ENCODE results near the gene CEP57L1. TPM values are rescaled to one million over a fixed set of nuclear protein-coding genes. Genes with fewer than 3 reads are reported as not detected.

The CEP57L1 gene
- 15.6 and 16.7 TPM in 2 replicates for total RNA-seq

DNA sequence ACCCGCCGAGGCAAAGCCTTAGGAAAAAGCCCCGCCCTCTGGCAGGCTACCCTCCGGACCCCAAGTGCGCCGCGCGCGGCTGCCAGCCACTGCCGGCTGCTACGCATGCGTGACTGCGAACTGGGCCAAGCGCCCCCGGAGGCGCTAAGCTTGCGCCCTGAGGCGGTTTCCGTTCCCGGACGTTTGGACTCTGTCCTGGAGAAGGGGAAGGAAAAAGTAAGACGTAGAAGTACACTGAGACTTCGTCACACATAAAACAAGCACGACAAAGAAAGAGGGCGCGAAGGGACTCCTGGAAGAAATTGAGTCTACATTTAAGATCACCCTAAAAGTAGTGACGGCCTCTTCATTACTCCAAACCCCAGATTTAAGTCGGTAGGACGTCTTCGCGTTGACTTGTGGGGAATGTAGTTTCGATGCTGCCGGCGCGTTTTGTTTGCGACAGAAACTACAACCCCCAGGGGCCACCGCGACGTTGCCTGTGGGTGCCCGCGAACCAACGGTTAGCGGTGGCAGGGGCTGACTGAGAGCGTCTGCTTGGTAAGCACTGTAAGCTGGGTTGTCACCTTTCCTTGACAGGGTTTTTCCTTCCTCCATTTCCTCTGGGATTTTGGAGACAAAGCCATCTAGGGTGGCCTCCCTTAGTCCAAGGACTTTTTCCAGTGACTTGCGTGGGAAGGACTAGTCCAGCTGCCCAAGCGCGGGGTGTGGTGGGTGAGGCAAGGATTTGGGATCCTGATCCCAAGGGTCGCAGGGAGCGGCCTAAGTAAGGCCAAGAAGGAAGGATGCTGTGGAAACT, at the start of gene CEP57L1:
TSS of gene CEP57L1 (plus strand) at position 472 of the 799 bp plus-strand sequence. CDS start 49,715 bp downstream, outside the sequence.
- TF ChIP-seq, protein P1, sequence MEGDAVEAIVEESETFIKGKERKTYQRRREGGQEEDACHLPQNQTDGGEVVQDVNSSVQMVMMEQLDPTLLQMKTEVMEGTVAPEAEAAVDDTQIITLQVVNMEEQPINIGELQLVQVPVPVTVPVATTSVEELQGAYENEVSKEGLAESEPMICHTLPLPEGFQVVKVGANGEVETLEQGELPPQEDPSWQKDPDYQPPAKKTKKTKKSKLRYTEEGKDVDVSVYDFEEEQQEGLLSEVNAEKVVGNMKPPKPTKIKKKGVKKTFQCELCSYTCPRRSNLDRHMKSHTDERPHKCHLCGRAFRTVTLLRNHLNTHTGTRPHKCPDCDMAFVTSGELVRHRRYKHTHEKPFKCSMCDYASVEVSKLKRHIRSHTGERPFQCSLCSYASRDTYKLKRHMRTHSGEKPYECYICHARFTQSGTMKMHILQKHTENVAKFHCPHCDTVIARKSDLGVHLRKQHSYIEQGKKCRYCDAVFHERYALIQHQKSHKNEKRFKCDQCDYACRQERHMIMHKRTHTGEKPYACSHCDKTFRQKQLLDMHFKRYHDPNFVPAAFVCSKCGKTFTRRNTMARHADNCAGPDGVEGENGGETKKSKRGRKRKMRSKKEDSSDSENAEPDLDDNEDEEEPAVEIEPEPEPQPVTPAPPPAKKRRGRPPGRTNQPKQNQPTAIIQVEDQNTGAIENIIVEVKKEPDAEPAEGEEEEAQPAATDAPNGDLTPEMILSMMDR (IDR thresholded peaks at IDR 0.05; ENCODE audit: insufficient read depth, low read length, poor library complexity, severe bottlenecking), result no peak
- DNase-seq (ENCODE audit: low read depth), result peak; percentile 93
- no peaks in the 10 kb centered on the region for H3K36me3 ChIP-seq (ENCODE audit: control insufficient read depth, insufficient read depth, low read length)
- no peaks in the 10 kb centered on the region for H3K27me3 ChIP-seq (ENCODE audit: control insufficient read depth, insufficient read depth, low read length)
- peak within 1 kb of the TSS; percentile 90 for H3K4me3 ChIP-seq (ENCODE audit: low read depth, low read length)

DNA sequence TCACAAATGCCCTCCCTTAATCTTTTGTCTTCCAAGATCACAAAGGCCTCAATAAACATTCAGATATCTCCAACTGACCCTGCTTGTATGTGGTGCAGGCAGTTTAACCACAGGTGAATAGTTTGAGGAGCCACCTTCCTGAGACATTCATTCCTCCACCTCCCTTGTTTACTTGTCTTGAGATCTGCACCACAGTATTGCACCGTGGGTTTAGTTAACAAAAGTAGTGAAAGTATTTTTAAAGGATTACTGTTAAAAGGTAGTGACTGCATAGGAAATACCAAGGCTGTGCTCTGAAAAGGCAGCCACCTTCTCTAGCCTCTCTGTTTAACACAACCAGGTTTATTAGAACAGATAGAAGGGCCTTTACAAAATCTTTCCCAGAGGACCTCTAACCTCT, 47.1 kb upstream of the CEP57L1 start:
- H3K27me3 ChIP-seq (ENCODE audit: control insufficient read depth, insufficient read depth, low read length), result no peaks in the 10 kb centered on the region
- DNase-seq (ENCODE audit: low read depth), result no peak
- no peak overlapping the region for H3K4me3 ChIP-seq (ENCODE audit: low read depth, low read length)
- H3K36me3 ChIP-seq (ENCODE audit: control insufficient read depth, insufficient read depth, low read length), result no peaks in the 10 kb centered on the region
- TF ChIP-seq, protein P1 (IDR thresholded peaks at IDR 0.05; ENCODE audit: insufficient read depth, low read length, poor library complexity, severe bottlenecking), result no peak

DNA sequence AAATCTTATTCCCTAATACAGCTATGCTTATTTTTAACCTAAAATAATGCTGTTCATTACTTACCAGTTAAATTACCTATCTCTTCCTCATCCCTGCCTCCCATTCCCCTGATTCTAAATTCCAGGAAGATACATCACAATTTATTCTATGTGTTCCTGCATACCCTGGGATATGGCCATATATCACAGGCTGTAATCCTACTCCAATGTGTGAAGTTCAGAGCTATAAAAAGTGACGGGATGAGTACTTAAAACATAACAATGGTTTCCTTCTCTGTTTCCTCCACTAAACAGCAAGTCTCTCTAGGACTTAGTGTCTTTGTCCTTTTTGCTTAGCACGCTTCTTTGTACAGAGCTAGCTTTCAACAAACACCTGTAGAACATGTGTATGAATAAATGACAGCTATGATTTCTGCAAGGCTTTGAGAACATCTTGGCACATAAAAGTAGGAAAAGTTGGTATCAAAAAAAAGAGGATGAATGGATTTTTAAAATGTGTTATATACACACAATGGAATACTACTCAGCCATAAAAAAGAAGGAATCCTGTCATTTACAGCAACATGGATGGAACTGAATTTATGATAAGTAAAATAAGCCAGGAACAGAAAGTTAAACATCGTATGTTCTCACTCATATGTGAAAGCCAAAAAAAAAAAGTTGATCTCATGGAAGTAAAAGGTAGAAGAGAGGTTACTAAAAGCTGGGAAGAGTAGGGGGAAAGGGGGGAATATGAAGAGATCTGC, 46.5 kb upstream of the CEP57L1 start:
- Histone ChIP-seq H3K4me3 (ENCODE audit: low read depth, low read length) (no peak overlapping the region), H3K27me3 (ENCODE audit: control insufficient read depth, insufficient read depth, low read length) (no peaks in the 10 kb centered on the region), H3K36me3 (ENCODE audit: control insufficient read depth, insufficient read depth, low read length) (no peaks in the 10 kb centered on the region)
- TF ChIP-seq, protein P1 (IDR thresholded peaks at IDR 0.05; ENCODE audit: insufficient read depth, low read length, poor library complexity, severe bottlenecking), result no peak
- DNase-seq (ENCODE audit: low read depth), result no peak

DNA sequence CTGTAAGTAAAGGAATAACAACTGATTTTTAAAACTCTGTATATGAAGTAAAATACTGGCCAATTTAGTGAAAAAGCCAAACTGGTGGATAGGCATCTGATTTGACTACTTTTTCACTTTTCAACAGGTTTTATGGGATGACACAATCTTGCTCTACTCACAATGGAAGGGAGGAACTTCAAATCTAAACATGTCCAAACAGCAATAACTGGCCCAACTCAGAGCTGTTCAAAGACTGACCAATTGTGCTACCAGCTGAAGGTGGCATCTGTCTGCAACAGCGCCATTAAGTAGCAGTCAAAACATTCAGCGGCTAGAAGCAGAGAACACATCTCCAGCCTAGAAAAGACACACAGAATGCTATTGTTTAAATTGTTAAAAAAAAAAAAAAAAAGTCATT, 45.3 kb upstream of the CEP57L1 start:
- Histone ChIP-seq H3K36me3 (ENCODE audit: control insufficient read depth, insufficient read depth, low read length) (no peaks in the 10 kb centered on the region), H3K4me3 (ENCODE audit: low read depth, low read length) (no peak overlapping the region), H3K27me3 (ENCODE audit: control insufficient read depth, insufficient read depth, low read length) (no peaks in the 10 kb centered on the region)
- TF ChIP-seq, protein P1 (IDR thresholded peaks at IDR 0.05; ENCODE audit: insufficient read depth, low read length, poor library complexity, severe bottlenecking), result no peak
- DNase-seq (ENCODE audit: low read depth), result no peak

DNA sequence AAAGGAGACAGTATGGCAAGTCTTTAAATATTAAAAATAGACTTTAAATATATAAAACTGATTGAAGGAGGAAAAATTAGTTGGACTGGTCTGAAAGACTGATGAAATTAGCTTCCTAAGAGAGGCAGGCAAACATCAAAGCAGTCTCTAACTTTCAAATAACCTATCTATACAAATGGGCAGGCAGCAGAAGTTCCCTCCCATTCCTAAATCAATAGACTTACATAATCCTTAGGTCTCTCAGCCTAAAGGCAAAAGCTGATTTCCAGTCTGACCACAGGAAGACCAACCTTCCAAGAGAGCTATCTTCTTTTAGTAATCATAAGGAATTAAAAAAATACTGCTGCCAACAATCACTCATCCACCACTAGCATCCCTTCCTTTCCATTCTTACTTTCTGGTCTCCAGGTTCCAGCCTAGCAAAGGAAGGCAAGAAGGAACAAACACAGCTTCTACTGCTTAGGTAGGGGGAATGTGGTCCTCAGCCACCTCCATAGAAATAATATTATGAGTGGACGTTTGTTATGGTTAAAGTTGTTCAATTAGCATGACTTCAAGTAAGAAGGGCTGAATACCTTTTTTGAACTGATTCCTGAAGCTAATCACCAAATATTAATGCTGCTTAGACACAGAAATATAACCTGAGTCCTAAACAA, 44.7 kb upstream of the CEP57L1 start:
- Histone ChIP-seq H3K36me3 (ENCODE audit: control insufficient read depth, insufficient read depth, low read length) (no peaks in the 10 kb centered on the region), H3K27me3 (ENCODE audit: control insufficient read depth, insufficient read depth, low read length) (no peaks in the 10 kb centered on the region), H3K4me3 (ENCODE audit: low read depth, low read length) (no peak overlapping the region)
- DNase-seq (ENCODE audit: low read depth), result no peak
- TF ChIP-seq, protein P1 (IDR thresholded peaks at IDR 0.05; ENCODE audit: insufficient read depth, low read length, poor library complexity, severe bottlenecking), result no peak

Data from kidney epithelial cell (primary cell).